Activated T-cell treated with anti-CD3 and anti-CD28 coated beads for 4 hours (primary cell): Measurements from ENCODE around the gene MLXIPL.
"Not testable (repeated sequence)": the region's sequence is repeated elsewhere in the genome, so short reads cannot be mapped to it uniquely, and the experiment has no call there.

ENCODE experiments used
- DNase-seq: peaks from one replicate; pipeline ENCODE4 v3.0.0-alpha.2; 2020

Gene MLXIPL

DNA sequence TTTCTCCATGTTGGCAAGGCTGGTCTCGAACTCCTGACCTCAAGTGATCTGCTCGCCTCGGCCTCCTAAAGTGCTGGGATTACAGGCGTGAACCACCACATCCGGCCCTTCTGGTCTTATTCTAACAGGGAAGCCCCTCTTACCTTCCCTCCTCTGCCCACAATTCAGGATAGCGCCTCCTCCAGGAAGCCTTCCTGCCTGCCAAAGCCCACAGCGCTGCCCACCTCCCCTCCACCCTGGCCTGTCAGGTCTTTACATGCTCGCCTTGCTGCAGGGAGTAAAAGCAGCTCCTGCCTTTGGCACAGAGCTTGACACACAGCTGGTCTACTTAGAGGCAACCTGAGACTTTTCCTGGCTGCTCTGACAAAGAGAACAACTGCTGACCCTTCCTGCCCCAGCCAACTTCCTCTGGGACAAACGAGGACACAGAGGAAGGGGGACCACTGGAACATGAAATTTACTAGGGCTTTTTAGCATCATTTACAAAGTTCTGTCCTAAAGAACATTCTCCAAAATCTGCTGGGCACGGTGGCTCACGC is 13.2 kb downstream of the MLXIPL start:
- DNase-seq, result no peak

DNA sequence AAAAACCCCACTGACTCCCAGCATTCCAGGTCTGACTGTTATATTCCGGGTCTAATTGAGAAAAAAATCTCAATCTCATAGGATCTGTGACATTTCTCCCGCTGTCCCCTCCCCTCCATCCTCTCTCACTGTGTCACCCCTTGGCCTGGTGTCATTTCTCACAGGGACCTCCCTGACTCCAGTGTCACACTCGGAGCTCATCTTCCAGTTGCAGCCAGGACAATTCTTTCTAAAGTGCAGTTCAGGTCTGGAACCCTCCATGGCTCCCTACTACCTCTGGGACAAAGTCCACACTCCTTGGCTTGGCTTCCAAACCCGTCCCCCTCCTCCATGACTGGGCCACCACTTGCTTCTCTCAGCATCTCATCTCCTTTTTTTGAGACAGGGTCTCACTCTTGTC is 14.2 kb downstream of the MLXIPL start:
- DNase-seq, result no peak

DNA sequence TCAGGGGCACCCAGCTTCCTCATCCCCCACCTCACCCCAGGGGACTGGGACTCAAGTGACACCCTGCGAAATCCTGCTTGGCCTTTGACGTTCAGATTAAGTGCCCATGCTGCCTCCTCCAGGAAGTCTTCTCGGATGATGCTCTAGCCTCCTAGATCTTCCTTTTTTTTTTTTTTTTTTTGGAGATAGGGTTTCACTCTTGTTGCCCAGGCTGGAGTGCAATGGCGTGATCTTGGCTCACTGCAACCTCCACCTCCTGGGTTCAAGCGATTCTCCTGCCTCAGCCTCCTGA is 16.7 kb downstream of the MLXIPL start:
- not testable (repeated sequence) for DNase-seq

DNA sequence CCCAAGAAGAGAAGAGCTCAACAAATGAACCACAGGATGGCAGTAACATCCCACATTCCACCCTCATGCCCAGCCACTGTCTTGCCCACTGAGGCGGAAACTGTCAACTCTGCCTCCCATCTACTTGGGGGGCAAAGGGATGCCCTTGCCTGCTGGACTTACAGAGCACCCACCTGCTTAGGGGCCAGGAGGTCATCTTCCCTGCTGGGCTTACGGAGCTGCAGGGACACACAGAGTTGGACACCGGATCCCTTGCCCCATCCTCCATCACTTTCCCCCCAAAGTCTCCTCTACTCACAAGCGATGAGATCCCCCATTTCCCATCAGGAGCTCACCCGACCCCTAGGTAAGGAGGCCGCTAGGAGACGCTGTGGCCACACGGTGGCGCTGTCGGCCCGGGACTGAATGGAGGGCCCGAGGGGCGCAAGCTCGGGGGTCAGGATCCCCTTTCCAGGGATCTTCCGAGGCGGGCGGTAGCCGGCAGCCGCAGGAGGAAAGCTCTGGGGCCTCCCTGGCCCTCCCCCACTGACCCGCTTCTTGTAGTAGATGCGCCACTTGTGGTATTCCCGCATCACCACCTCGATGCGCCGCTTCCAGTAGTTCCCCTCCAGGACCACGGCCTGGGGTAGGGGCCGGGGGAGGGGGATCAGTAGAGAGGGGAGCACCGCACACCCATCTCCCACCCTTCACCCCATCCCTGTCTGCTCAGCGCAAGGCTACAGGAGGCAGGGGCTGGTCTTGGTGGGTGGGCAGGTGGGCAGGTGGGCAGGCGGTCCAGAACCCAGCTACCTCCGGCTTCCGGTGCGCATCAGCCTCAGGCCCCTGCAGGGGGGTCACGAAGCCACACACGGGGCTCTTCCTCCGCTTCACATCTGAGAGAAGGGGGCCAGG is 17.3 kb downstream of the MLXIPL start:
- peak; percentile 64 for DNase-seq

DNA sequence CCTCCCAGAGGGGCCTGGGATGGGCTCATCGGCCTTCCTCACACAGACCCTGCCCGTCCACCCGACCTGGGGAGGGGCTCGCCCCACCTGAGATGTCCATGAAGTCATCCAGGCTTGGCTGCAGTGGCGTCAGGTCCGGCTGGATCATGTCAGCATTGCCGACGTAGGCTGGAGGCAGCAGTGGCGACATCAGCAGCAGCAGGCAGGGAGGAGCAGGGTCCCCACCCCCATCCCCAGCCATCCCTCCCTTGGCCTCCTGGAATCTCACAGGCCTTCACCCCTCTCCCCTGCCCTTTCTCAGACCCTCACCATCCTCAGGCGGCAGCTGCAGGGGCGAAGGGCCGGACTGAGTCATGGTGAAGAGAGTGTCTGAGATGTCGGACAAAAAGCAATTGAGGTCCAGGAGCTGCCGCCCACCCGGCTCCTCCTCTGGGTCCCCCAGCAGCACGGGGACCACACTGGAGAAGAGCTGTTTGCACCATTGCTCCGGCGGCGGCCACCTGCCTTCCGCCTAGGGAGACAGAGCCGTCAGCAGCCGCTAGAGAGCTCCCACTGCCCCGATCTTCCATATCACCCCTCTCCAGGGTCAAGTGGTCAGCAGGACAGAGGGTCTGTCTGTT is 18.6 kb downstream of the MLXIPL start:
- DNase-seq, result no peak

DNA sequence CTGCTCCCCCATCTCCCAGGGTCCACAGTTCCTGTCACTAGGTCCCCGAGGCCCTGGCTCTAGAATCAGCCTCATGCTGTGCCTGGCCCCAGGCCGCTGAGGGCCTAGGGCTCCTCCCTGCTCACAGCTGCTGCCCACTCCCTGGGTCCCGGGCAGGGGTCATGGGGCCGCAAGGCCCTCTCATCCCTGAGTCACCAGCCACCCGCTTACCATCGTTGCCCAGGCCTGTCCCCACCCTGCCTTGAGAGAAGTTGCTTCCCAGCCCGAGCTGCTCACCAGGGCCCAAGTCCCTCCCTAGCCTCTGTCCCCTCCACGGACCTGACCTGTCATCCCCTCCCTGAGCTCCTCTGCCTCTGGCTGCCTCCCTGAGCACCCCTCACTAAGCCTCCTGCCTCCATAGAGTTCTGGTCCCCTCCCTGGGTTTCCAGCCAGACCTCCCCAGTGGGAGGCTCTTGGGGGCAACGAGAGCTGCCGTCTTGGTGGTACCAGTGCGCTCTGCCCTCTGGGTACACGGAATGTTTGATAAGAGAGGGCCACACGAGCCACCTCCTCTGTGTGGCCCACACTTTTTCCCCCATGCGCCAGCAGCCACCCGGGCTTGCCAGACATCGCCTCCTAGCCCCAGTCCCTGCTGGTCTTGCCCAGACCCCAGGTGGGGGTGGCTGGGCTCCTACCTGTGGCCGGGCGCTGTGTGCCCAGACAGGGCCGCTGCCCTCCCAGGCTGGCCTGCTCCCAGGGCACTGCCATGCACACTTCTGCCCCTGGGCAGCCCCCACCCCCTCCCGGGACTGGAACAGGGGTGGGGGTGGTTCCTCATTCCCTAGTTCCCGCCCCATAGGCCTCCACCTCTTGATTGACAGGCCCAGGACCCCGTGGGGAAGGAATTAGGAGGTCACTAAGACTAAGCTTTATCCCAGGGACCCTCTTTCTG is 21.3 kb downstream of the MLXIPL start:
- DNase-seq, result no peak

DNA sequence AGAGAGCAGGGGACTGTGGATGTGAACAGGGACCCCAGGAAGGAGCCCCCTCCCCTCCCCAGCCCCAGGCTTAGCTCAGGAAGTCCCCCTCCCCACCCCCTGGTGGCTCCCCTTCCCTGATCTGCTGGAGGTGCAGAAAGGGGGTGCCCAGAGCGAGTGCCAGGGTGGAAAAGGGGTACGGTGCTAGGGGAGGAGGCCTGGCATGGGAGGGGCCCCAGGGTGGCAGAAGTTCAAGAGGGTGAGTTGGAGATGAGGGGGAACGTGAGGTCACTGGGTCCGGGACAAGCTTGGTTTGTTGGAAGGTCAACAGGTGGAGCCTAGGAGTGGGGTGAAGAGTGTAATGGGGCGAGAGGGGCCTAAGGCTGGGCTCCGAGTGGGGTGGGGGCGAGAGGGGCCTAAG is 24.4 kb downstream of the MLXIPL start:
- no peak for DNase-seq

DNA sequence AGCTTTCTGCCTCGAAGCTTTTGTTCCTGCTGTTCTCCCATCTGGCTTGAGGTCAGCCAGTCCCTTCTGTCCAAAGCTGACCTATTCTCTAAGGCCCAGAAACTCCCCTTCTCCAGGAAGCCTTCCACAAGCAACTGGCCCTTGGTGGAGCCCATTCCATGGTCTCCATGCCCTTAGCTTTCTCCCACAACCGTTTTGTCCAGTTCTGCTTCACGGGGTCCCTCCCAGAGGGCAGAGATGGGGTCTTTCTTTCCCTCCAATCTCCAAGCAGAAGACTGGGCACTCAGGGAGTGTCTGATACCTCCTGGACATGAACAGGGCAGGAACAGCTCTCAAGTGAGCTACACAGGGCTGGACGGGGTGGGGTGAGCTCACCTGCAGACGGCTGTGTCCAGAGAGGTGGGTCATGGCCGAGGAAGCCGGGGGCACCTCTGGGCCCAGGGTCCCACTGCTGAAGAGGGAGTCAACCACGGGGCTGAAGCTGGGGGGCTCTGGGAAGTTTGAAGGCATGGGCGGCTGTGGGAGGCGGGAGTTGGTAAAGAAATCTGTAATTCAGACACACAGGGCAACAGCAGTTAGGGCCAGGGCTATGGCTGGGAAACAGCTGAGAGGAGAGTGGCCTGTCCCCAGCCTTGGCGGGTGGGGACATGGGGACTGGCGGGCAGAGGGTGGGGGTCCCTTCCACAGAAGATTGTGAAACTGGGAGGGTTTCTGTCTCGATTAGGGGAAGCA is 25.0 kb downstream of the MLXIPL start:
- no peak for DNase-seq

DNA sequence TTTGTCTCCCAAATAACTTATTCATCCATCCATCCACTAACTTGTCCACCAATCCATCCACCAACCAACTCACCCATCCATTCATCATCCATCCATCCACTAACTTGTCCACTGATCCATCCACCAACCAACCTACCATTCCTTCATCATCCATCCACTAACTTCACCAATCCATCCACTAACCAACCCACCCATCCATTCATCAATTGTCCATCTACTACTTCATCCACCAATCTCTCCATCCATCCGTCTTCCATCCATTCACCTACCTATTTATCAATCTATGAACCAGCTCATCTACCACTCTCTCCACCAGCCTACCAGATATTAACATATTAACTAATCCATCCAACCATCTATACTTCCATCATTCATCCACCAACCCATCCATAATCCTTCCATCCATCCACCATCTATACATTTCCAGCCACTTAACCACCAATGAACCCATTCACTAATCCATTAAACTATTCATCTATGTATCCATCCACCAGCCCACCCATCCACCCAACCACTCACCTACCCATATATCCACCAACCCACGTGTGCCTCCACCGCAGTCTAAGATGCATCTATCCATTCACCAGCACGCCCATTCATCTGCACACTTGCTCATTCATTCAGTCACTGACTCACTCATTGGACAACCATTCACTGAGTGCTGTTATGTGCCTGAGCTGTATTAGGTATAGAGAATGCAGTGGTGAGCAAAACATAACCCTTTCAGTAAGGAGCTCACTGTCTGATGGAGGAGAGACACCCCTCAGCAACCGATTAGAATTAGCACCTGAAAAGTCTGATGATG is 26.1 kb downstream of the MLXIPL start:
- DNase-seq, result no peak

DNA sequence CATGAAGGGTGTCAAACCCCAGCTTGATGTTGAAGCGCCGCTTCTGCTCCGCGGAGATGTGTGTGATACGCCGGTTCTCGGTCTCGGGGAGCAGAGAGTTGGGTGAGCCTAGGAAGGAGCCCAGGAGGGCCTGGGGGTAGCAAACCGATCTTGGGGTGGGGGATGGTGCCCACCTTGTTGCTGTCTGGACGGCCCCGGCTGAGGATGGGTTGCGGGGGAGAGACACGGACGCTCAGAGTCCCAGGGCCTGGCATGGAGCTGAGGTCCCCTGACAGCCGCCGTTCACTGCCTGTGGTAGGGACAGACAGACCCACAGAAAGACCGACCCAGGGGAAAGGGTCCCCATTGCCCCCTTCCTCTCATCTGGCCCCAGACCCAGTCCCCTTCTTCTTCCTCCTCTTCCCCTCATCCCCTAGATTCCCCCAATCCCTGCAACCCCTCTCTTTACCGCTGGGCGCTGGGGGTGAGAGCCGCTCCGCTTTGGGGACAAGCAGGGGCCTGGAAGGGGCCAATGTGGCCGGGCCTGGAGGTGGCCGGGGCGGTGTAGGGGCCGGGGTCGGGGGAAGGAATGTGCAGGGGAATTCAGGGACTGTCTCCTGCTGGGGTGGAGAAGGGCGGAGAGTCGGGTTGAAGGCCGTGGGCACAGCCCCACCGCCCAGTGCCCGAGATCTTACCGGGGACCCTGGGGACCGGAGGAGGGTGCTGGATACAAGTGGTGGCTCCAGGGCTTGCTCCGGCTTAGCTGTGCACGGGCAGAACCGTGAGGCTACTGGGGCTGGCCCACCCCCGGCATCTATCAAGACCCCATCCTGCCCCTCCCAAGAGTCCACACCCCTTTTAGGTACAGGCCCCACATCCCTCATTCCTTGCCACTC is 27.9 kb downstream of the MLXIPL start:
- no peak for DNase-seq

DNA sequence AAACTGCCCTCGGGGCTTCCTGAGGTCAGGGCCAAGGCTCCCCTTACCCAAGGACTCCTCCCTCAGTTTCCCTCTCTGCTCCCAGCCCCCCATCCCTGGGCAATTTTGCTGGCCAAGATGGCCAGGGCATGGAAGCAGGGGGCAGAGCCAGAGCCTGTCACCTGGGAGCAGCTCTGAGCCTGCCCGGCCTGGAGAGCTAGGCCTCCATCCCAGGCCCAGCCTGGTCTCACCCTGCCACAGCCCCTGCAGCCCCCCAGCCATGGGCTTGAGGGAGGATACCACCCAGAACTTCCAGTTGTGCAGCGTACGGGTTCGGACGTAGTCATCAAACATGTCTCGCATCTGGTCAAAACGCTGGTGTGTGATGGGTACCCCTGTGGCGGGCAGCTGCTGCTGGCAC is 29.0 kb downstream of the MLXIPL start:
- no peak for DNase-seq

DNA sequence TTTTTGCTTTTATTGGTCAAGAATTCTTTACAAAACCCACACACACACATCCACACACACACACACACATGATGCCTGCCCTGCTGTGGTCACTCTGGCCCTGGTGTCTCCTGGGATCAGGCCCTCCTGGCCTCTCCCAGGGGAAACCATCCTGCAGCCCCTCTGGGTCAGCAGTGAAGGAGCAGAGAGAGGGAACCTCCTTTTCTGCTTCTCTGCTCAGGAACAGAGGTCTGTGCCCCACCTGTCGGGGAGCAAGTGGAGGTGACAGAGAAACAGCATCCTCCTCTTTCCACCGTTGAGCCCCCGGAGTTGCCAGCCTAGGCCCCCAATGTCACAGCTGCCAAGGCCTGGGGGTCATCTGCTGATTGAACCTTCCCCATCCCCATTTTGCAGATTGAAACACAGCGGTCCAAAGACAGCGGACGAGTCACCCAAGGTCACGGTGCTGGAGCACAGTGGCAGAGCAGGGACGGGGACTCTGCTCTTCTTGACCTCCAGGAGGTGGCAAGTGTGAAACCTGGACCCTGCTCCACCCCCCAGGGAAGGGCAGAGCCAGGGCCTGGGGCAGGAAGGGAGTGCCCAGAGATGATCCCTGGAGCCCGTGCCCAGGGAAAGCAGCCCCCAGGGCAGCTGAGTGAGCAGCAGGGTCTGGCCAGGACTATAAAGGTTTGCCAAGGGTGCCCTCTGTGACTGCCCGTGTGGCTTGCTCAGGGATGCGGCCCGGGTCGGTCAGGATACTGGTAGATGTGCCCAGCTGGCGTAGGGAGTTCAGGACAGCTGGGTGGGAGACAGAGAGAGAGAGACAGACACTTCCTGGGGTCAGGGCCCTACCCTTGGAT is 30.9 kb downstream of the MLXIPL start:
- DNase-seq, result no peak

DNA sequence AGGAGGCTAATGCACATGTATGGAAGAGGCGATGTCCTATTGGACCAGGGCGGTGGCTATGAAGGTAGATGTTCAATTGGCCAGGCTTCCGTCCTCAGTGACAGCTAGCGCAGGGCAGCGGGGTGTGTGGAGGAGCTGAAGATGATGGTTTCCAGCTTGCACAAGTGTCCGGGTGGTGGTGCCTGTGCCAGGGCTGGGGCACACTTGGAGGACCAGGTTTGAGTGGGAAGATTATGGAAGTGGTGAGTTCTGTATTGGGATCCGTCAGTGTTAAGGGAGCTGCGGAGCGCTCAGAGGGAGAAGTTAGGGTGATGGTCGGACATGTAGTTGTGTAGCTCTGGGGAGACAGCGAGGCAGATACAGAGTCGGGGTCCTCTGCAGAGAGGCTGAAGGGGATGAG is 37.4 kb downstream of the MLXIPL start:
- no peak for DNase-seq

DNA sequence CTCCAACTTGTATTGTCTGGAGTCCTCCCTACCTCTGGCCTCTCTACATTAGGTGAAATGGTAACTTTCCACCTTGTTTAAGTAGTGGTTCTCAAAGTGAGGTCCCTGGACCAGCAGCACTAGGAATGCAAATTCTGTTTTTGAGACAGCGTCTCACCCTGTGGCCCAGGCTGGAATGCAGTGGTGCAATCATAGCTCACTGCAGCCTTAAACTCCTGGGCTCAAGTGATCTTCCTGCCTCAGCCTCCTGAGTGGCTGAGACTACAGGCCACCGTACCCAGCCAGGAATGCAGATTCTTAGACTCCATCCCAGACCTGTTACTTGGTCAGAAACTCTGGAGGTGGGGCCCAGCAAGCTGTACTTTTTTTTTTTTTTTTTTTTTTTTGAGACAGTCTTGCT is 39.1 kb downstream of the MLXIPL start:
- DNase-seq, result no peak

DNA sequence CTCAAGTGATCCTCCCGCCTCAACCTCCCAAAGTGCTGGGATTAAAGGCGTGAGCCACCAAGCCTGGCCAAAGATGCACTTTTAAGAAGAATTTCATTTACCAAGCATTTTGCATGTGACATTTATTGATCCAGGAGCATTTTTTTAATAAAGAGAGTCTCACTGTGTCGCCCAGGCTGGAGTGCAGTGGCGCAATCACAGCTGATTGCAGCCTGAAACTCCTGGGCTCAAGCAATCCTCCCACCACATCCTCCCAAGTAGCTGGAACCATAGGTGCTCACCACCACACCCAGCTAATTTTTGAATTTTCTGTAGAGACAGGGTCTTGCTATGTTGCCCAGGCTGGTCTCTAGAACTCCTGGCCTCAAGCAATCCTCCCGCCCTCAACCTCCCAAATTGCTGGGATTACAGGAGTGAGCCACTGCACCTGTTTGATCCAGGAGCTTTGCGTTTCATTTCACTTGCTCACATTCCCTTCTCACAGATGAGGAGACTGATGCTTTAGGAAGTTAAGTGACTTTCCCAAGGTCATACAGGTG is 41.6 kb downstream of the MLXIPL start:
- no peak for DNase-seq

DNA sequence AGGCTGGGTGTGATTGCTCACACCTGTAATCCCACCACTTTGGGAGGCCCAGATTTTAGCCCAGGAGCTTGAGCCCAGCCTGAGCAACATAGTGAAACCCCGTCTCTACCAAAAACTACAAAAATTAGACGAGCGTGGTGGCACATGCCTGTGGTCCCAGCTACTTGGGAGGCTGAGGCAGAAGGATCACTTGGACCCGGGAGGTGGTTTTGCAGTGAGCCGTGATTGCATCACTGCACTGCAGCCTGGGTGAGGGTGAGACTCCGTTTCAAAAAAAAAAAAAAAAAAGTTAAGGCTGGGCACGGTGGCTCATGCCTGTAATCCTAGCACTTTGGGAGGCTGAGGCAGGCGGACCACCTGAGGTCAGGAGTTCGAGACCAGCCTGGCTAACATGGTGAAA is 43.3 kb downstream of the MLXIPL start:
- DNase-seq, result not testable (repeated sequence)

DNA sequence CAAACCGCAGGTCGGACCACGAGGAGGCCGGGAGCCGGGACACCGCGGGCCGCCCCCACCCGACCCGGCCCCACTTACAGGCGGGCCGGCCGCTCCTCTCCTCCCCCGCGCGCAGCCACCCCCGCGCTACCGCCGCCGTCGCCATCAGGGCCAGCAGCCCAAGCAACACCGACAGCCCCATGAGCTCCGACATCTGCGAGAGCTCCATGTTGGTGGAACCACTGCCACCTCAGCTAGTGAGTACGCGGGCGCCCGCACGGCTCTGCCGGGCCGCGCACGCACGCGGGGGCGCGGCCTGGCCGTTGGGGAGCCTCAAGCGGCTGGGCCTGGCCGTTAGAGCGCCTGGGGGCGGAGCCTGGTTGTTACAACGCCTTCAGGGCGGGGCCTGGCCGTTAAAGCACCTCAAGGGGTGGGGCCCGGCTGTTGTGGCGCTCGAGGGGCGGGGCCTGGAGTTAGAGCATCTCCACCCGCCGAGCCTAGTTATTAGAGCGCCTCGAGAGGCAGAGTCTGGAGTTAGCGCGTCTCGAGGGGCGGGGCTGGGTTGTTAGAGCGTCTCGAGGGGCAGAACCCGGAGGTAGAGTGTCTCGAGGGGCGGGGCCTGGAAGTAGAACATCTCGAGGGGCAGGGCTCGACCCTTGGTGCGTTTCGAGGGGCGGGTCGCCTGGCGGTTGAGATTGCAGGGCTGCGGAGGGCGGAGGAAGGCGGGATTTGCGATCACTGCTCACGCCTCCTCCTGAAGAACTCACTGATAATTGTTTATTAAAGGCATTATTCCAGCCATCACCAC is 45.8 kb downstream of the MLXIPL start, which contains the start of gene TBL2:
TSS of gene TBL2 (minus strand) at position 238 of the 787 bp plus-strand sequence. CDS start at position 208, 30 bp downstream.
- DNase-seq, result peak; percentile 98

DNA sequence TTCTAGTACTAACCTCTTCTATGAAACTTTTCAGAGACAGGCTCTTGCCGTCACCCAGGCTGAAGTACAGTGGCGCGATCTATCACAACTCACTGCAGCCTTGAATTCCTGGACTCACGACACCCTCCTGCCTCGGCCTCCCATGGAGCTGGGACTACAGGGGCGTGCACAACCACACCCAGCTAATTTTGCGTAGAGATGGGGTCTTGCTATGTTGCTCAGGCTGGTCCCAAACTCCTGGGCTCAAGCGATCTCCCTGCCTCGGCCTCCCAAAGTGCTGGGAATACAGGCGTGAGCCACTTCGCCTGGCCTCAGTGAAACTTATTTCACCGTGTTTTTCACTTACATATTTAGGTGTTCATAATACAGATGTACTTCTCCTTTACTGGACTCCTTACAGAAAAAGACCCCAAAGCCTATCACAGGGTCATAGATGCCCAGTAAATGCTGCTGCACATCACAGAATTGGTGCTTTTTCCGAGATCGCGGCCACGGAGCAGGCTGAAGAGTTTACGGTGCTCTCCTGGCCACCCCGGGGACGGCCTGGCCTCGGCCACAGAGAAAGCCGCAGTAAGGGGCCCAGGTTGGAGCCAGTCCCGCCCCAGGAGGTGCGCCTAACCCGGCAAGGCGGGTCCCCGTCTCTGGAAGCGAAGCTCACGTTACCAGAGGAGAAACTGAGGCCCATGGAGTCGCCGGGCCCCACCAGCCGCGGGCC is 46.5 kb downstream of the MLXIPL start:
- no peak for DNase-seq
